ENCODE results near the gene ATG5. TPM values are rescaled to one million over a fixed set of nuclear protein-coding genes. Genes with fewer than 3 reads are reported as not detected.

ATG5 gene
- polyA plus RNA-seq, 1 donor from 2014 or later = 45.5 TPM

GRCh38 chr6:106135911-106136571 lies 189.5 kb downstream of the ATG5 start:
- Histone ChIP-seq H3K36me3 (ENCODE audit: insufficient read depth, low read length) (no peaks in the 10 kb centered on the region), H3F3A (ENCODE audit: insufficient read depth, low read length, poor library complexity, severe bottlenecking) (no peaks in the 10 kb centered on the region), H2AFZ (ENCODE audit: low read depth, low read length) (no peak overlapping the region)

DNA sequence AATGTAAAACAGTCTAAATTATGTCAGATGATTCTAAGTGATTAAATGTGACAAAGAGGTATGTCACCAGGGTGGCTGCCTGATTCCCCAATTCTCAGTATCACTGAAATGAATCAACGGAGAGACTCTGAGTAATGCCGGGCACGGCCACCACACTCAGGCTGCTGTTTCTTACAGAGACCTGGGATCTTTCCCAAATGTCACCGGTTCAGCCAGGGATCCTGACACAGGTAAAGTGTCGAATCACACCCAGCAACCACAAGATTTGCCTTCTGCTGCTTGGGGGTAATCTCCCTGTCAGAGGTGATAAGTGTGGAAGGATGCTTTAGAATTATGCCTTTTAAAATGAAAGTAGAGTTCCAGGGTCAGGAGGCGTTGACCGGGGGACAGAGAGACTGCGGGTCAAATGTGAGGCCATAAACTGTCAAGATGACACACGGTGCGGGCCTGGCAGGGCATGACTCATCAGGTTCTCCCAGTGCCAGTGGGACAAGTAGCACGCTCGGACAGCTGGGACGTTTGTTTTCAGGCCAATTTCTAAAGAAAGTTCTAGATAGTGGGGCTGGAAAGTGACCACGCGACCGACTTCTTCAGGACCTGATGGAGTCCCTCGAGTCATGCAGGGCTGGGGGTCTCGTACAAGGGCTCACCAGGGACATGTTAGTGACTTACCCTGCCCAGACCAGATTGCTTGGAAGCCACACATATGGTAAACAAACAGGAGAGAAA lies 190.5 kb downstream of the ATG5 start:
- H2AFZ ChIP-seq (ENCODE audit: low read depth, low read length) = no peak overlapping the region

More at GRCh38 chr6:106135911-106136571, 189.5 kb downstream of the ATG5 start:
- Histone ChIP-seq H3K9me2 (ENCODE audit: insufficient read depth, low read length) (no peaks in the 10 kb centered on the region), H3K4me2 (ENCODE audit: low read length) (no peak overlapping the region), H3K27ac (ENCODE audit: low read length) (no peak overlapping the region), H4K20me1 (ENCODE audit: insufficient read depth) (no peaks in the 10 kb centered on the region), H3K9ac (ENCODE audit: low read length) (no peak overlapping the region), H3K27me3 (ENCODE audit: insufficient read depth, low read depth, low read length) (no peaks in the 10 kb centered on the region), H3K4me3 (ENCODE audit: low read length) (no peak overlapping the region), H3K9me3 (ENCODE audit: low read length) (no peaks in the 10 kb centered on the region), H3K79me2 (replicated peaks; ENCODE audit: insufficient read depth, low read length) (no peaks in the 10 kb centered on the region)
- TF ChIP-seq POLR2AphosphoS5 (IDR thresholded peaks at IDR 0.05) = no peak
- no peak for TF ChIP-seq REST (IDR thresholded peaks at IDR 0.05; ENCODE audit: borderline replicate concordance)
- no peak for TF ChIP-seq RAD21 (conservative IDR thresholded peaks at IDR 0.05)
- TF ChIP-seq SMC3 (conservative IDR thresholded peaks at IDR 0.05; ENCODE audit: poor library complexity) = no peak
- TF ChIP-seq, protein P1, sequence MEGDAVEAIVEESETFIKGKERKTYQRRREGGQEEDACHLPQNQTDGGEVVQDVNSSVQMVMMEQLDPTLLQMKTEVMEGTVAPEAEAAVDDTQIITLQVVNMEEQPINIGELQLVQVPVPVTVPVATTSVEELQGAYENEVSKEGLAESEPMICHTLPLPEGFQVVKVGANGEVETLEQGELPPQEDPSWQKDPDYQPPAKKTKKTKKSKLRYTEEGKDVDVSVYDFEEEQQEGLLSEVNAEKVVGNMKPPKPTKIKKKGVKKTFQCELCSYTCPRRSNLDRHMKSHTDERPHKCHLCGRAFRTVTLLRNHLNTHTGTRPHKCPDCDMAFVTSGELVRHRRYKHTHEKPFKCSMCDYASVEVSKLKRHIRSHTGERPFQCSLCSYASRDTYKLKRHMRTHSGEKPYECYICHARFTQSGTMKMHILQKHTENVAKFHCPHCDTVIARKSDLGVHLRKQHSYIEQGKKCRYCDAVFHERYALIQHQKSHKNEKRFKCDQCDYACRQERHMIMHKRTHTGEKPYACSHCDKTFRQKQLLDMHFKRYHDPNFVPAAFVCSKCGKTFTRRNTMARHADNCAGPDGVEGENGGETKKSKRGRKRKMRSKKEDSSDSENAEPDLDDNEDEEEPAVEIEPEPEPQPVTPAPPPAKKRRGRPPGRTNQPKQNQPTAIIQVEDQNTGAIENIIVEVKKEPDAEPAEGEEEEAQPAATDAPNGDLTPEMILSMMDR (IDR thresholded peaks at IDR 0.05; ENCODE audit: poor library complexity, severe bottlenecking) = no peak
- no peak for TF ChIP-seq EZH2 (IDR thresholded peaks at IDR 0.05; ENCODE audit: borderline replicate concordance, insufficient read depth, low read length, poor library complexity, severe bottlenecking)
- no peak for TF ChIP-seq MXI1 (conservative IDR thresholded peaks at IDR 0.05; ENCODE audit: poor library complexity, severe bottlenecking)
- TF ChIP-seq TAF1 (IDR thresholded peaks at IDR 0.05; ENCODE audit: low read depth) = no peak
- TF ChIP-seq EP300 (conservative IDR thresholded peaks at IDR 0.05; ENCODE audit: poor library complexity, severe bottlenecking) = no peak

More for the DNA sequence above, 190.5 kb downstream of the ATG5 start:
- Histone ChIP-seq H3F3A (ENCODE audit: insufficient read depth, low read length, poor library complexity, severe bottlenecking) (no peaks in the 10 kb centered on the region), H3K9me2 (ENCODE audit: insufficient read depth, low read length) (no peaks in the 10 kb centered on the region), H3K27me3 (ENCODE audit: insufficient read depth, low read depth, low read length) (no peaks in the 10 kb centered on the region), H3K4me3 (ENCODE audit: low read length) (no peak overlapping the region), H3K27ac (ENCODE audit: low read length) (no peak overlapping the region), H3K36me3 (ENCODE audit: insufficient read depth, low read length) (no peaks in the 10 kb centered on the region), H3K9ac (ENCODE audit: low read length) (no peak overlapping the region), H3K4me2 (ENCODE audit: low read length) (no peak overlapping the region), H3K79me2 (replicated peaks; ENCODE audit: insufficient read depth, low read length) (no peaks in the 10 kb centered on the region), H4K20me1 (ENCODE audit: insufficient read depth) (no peaks in the 10 kb centered on the region), H3K9me3 (ENCODE audit: low read length) (no peaks in the 10 kb centered on the region)
- TF ChIP-seq, protein P1 (IDR thresholded peaks at IDR 0.05; ENCODE audit: poor library complexity, severe bottlenecking) = no peak
- no peak for TF ChIP-seq RAD21 (conservative IDR thresholded peaks at IDR 0.05)
- TF ChIP-seq MXI1 (conservative IDR thresholded peaks at IDR 0.05; ENCODE audit: poor library complexity, severe bottlenecking) = no peak
- no peak for TF ChIP-seq EZH2 (IDR thresholded peaks at IDR 0.05; ENCODE audit: borderline replicate concordance, insufficient read depth, low read length, poor library complexity, severe bottlenecking)
- no peak for TF ChIP-seq EP300 (conservative IDR thresholded peaks at IDR 0.05; ENCODE audit: poor library complexity, severe bottlenecking)
- no peak for TF ChIP-seq TAF1 (IDR thresholded peaks at IDR 0.05; ENCODE audit: low read depth)

Data from neural cell (in vitro differentiated cells).